ENCODE measurements around the gene FAM131C. TPM values are rescaled to one million over a fixed set of nuclear protein-coding genes. Genes with fewer than 3 reads are reported as not detected.

FAM131C gene
- total RNA-seq, 1 experiment from 2014 or later, result 3.4 TPM

DNA sequence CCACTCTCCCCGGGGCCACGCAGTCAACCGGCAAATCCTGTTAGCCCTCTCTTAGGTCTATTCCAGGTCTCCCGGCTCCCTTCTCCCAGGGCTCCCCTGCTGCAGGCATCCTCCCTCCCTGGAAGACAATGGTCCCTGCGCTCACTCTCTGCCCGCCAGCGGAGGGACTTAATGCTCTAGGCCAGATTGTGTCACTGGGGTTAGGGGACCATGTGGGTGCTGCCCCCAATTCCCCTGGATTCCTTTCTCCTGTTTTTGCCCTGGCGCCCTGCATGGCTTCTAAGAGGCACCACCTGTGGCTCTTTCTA lies 8.2 kb downstream of the FAM131C start:
- CTCF ChIA-PET, result interaction anchor here (1.2 kb wide), 1 partner anchor 8 kb away, joined by 5 read pairs; the partner anchor contains the start of gene FAM131C
- H3K4me3 ChIP-seq (ENCODE audit: low read depth in 2 of 2, low read length in 2 of 2), result no peak overlapping the region
- no peak overlapping the region for H3K27ac ChIP-seq (ENCODE audit: low read length)
- BruUV-seq (replicated peaks), result no TSS peak
- POLR2A ChIA-PET, result no interaction called here
- ATAC-seq, result no peak
- TF ChIP-seq POLR2AphosphoS5 (IDR thresholded peaks at IDR 0.05; ENCODE audit: low read depth, low read length), result no peak
- TF ChIP-seq, protein P1, sequence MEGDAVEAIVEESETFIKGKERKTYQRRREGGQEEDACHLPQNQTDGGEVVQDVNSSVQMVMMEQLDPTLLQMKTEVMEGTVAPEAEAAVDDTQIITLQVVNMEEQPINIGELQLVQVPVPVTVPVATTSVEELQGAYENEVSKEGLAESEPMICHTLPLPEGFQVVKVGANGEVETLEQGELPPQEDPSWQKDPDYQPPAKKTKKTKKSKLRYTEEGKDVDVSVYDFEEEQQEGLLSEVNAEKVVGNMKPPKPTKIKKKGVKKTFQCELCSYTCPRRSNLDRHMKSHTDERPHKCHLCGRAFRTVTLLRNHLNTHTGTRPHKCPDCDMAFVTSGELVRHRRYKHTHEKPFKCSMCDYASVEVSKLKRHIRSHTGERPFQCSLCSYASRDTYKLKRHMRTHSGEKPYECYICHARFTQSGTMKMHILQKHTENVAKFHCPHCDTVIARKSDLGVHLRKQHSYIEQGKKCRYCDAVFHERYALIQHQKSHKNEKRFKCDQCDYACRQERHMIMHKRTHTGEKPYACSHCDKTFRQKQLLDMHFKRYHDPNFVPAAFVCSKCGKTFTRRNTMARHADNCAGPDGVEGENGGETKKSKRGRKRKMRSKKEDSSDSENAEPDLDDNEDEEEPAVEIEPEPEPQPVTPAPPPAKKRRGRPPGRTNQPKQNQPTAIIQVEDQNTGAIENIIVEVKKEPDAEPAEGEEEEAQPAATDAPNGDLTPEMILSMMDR (IDR thresholded peaks at IDR 0.05), result no peak
- TF ChIP-seq, protein P2, sequence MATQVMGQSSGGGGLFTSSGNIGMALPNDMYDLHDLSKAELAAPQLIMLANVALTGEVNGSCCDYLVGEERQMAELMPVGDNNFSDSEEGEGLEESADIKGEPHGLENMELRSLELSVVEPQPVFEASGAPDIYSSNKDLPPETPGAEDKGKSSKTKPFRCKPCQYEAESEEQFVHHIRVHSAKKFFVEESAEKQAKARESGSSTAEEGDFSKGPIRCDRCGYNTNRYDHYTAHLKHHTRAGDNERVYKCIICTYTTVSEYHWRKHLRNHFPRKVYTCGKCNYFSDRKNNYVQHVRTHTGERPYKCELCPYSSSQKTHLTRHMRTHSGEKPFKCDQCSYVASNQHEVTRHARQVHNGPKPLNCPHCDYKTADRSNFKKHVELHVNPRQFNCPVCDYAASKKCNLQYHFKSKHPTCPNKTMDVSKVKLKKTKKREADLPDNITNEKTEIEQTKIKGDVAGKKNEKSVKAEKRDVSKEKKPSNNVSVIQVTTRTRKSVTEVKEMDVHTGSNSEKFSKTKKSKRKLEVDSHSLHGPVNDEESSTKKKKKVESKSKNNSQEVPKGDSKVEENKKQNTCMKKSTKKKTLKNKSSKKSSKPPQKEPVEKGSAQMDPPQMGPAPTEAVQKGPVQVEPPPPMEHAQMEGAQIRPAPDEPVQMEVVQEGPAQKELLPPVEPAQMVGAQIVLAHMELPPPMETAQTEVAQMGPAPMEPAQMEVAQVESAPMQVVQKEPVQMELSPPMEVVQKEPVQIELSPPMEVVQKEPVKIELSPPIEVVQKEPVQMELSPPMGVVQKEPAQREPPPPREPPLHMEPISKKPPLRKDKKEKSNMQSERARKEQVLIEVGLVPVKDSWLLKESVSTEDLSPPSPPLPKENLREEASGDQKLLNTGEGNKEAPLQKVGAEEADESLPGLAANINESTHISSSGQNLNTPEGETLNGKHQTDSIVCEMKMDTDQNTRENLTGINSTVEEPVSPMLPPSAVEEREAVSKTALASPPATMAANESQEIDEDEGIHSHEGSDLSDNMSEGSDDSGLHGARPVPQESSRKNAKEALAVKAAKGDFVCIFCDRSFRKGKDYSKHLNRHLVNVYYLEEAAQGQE (IDR thresholded peaks at IDR 0.05; ENCODE audit: insufficient read depth in 1 of 2, low read depth in 2 of 2, low read length in 1 of 2), result no peak
- no peak for TF ChIP-seq SIN3A (IDR thresholded peaks at IDR 0.05; ENCODE audit: borderline replicate concordance, insufficient read depth, low read depth, low read length)
- TF ChIP-seq TCF7L2 (IDR thresholded peaks at IDR 0.05; ENCODE audit: low read depth, low read length), result no peak
- no peaks in the 10 kb centered on the region for H3K27me3 ChIP-seq (ENCODE audit: control insufficient read depth, insufficient read depth, low read length)
- intact Hi-C loops (cut with micrococcal nuclease; ENCODE audit: unreplicated experiment), result no loop called here
- in situ Hi-C loops (cut with HindIII; ENCODE audit: low pct_unique_long_range_greater_than_20kb, low sequenced_read_pairs), result no loop called here
- no peak for DNase-seq (ENCODE audit: low read depth, low spot score)
- H3K9me3 ChIP-seq (ENCODE audit: control insufficient read depth, insufficient read depth, low read depth, low read length), result no peaks in the 10 kb centered on the region
- H3K36me3 ChIP-seq (ENCODE audit: control insufficient read depth, insufficient read depth, low read length), result no peaks in the 10 kb centered on the region
- peaks cover 3% of the 10 kb centered on the region; the same call in 1 of the 2 replicates for H3K4me1 ChIP-seq (ENCODE audit: control insufficient read depth, insufficient read depth, low read length)

DNA sequence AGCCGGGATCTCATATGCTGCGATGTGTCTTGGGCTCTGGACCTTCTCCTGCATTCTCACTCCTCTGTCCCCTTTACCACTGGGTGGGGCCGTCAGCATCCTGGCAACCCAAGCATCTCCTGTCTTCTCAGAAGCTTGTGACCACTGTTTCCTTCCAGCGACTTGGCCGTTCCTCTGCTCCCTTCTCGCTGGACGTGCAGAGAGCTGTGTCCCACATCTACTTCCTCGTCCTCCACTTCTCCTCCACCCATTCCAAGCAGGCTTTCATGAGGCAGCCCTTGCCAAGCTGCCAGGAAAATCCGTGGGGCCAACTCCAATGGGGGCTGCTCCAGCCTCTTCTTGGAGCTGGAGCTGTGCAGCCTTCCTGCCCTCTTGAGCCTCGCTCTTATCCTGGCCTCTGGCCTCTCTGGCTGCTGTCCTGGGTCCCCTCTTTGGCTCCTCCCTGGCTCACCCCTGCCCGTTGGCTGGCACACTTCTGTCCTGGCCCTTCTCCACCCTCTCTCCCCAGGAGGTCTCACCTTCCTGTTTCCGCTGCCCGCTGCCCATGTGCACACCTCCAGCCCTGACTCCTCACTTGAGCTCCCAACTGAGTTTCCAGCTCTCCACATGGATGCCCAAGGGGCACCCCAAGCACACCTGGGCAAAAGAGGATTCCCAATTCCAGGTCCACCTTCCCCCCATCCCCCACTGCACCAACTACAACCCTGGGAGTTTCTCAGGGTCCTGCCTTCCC lies 8.7 kb downstream of the FAM131C start:
- no peak for ATAC-seq

More for the DNA sequence above, 8.7 kb downstream of the FAM131C start:
- POLR2A ChIA-PET, result no interaction called here
- Histone ChIP-seq H3K36me3 (ENCODE audit: control insufficient read depth, insufficient read depth, low read length) (no peaks in the 10 kb centered on the region), H3K27me3 (ENCODE audit: control insufficient read depth, insufficient read depth, low read length) (no peaks in the 10 kb centered on the region), H3K27ac (ENCODE audit: low read length) (no peak overlapping the region), H3K4me3 (ENCODE audit: low read depth in 2 of 2, low read length in 2 of 2) (no peak overlapping the region), H3K4me1 (ENCODE audit: control insufficient read depth, insufficient read depth, low read length) (peaks cover 3% of the 10 kb centered on the region; the same call in 1 of the 2 replicates), H3K9me3 (ENCODE audit: control insufficient read depth, insufficient read depth, low read depth, low read length) (no peaks in the 10 kb centered on the region)
- no TSS peak for BruUV-seq (replicated peaks)
- TF ChIP-seq POLR2AphosphoS5 (IDR thresholded peaks at IDR 0.05; ENCODE audit: low read depth, low read length) (no peak), SIN3A (IDR thresholded peaks at IDR 0.05; ENCODE audit: borderline replicate concordance, insufficient read depth, low read depth, low read length) (no peak), TCF7L2 (IDR thresholded peaks at IDR 0.05; ENCODE audit: low read depth, low read length) (no peak)
- TF ChIP-seq, protein P2 (IDR thresholded peaks at IDR 0.05; ENCODE audit: insufficient read depth in 1 of 2, low read depth in 2 of 2, low read length in 1 of 2), result no peak
- TF ChIP-seq, protein P1 (IDR thresholded peaks at IDR 0.05), result no peak
- DNase-seq (ENCODE audit: low read depth, low spot score), result no peak
- intact Hi-C loops (cut with micrococcal nuclease; ENCODE audit: unreplicated experiment) (no loop called here), in situ Hi-C loops (cut with HindIII; ENCODE audit: low pct_unique_long_range_greater_than_20kb, low sequenced_read_pairs) (no loop called here)
- CTCF ChIA-PET, result interaction anchor here (1.2 kb wide), 1 partner anchor 9 kb away, joined by 5 read pairs; the partner anchor contains the start of gene FAM131C

Measured in Panc1 (cell line).